ENCODE data around the gene ATG2B. TPM values are rescaled to one million over a fixed set of nuclear protein-coding genes. Genes with fewer than 3 reads are reported as not detected.
"Not testable (repeated sequence)": the region's sequence is repeated elsewhere in the genome, so short reads cannot be mapped to it uniquely, and the experiment has no call there.

The ATG2B gene
- total RNA-seq, 1 donor from 2014 or later: 11.9 TPM

DNA sequence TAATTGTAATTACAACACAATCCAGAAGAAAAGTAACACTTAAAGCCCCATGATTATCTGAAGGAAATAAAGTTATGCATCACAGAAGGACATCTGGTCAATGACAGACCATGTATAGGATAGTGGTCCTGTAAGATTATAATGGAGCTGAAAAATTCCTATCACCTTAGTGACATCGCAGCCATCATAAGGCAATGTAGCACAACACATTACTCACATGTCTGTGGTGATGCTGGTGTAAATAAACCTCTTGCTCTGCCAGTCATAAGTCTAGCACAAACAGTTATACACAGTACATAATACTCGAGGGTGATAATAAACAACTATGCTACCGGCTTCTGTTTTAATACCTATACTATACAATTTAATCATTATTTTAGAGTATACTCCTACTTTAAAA lies 11.2 kb downstream of the ATG2B start:
- no peak for DNase-seq (ENCODE audit: low spot score)
- no peak overlapping the region for H3K27ac Mint-ChIP-seq
- no peak overlapping the region for H3K4me3 Mint-ChIP-seq
- Histone ChIP-seq H3K4me1 (no peaks in the 10 kb centered on the region), H4K20me1 (ENCODE audit: low read depth) (no peaks in the 10 kb centered on the region), H3K9me3 (ENCODE audit: low read depth) (no peaks in the 10 kb centered on the region), H3K27ac (no peak overlapping the region), H3K79me2 (ENCODE audit: low read depth) (peaks cover 25% of the 10 kb centered on the region), H3K9ac (no peak overlapping the region), H3K27me3 (no peaks in the 10 kb centered on the region), H2AFZ (replicated peaks) (no peak overlapping the region), H3K4me2 (no peak overlapping the region), H3K4me3 (no peak overlapping the region), H3K36me3 (no peaks in the 10 kb centered on the region), H3F3A (ENCODE audit: low read depth) (peaks cover 5% of the 10 kb centered on the region)
- no peaks in the 10 kb centered on the region for H3K36me3 Mint-ChIP-seq
- H3K9me3 Mint-ChIP-seq: no peaks in the 10 kb centered on the region
- no peaks in the 10 kb centered on the region for H3K4me1 Mint-ChIP-seq
- no peaks in the 10 kb centered on the region for H3K27me3 Mint-ChIP-seq (ENCODE audit: insufficient read depth, low read depth)
- TF ChIP-seq, protein P1, sequence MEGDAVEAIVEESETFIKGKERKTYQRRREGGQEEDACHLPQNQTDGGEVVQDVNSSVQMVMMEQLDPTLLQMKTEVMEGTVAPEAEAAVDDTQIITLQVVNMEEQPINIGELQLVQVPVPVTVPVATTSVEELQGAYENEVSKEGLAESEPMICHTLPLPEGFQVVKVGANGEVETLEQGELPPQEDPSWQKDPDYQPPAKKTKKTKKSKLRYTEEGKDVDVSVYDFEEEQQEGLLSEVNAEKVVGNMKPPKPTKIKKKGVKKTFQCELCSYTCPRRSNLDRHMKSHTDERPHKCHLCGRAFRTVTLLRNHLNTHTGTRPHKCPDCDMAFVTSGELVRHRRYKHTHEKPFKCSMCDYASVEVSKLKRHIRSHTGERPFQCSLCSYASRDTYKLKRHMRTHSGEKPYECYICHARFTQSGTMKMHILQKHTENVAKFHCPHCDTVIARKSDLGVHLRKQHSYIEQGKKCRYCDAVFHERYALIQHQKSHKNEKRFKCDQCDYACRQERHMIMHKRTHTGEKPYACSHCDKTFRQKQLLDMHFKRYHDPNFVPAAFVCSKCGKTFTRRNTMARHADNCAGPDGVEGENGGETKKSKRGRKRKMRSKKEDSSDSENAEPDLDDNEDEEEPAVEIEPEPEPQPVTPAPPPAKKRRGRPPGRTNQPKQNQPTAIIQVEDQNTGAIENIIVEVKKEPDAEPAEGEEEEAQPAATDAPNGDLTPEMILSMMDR (IDR thresholded peaks at IDR 0.05): no peak
- no peak for TF ChIP-seq EZH2 (IDR thresholded peaks at IDR 0.05)
- no peak for TF ChIP-seq EZH2phosphoT487 (IDR thresholded peaks at IDR 0.05)

- no peak overlapping the region for H3K4me2 ChIP-seq
Observed at GRCh38 chr14:96349286-96350075, 13.7 kb downstream of the ATG2B start.

DNA sequence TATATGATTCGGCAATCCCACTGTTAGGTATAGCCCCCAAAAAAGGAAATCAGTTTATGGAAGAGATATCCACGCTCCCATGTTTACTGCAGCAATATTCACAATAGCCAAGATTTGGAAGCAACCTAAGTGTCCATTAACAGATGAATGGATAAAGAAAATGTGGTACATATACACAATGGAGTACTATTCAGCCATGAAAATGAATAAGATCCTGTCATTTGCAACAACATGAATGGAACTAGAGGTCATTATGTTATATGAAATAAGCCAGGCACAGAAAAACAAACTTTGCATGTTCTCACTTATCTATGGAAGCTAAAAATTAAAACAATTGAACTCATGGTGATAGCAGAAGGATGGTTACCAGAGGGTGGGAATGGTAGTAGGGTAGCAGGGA lies 15.2 kb downstream of the ATG2B start:
- H3K27ac Mint-ChIP-seq; H3K9me3 Mint-ChIP-seq; H3K4me3 ChIP-seq; H3F3A ChIP-seq (ENCODE audit: low read depth); H4K20me1 ChIP-seq (ENCODE audit: low read depth); H3K36me3 ChIP-seq; H3K9ac ChIP-seq; H3K36me3 Mint-ChIP-seq; H2AFZ ChIP-seq (replicated peaks); DNase-seq (ENCODE audit: low spot score); H3K4me1 ChIP-seq; H3K27me3 ChIP-seq; H3K27ac ChIP-seq; H3K4me3 Mint-ChIP-seq; H3K27me3 Mint-ChIP-seq (ENCODE audit: insufficient read depth, low read depth); H3K4me2 ChIP-seq; H3K4me1 Mint-ChIP-seq; H3K9me3 ChIP-seq (ENCODE audit: low read depth): not testable (repeated sequence)
- peaks cover 16% of the 10 kb centered on the region for H3K79me2 ChIP-seq (ENCODE audit: low read depth)

More at GRCh38 chr14:96349286-96350075, 13.7 kb downstream of the ATG2B start:
- Mint-ChIP-seq H3K4me3 (no peak overlapping the region), H3K36me3 (no peaks in the 10 kb centered on the region), H3K27me3 (ENCODE audit: insufficient read depth, low read depth) (no peaks in the 10 kb centered on the region), H3K9me3 (no peaks in the 10 kb centered on the region), H3K27ac (no peak overlapping the region), H3K4me1 (no peaks in the 10 kb centered on the region)
- peaks cover 21% of the 10 kb centered on the region for H3K79me2 ChIP-seq (ENCODE audit: low read depth)
- H3K4me3 ChIP-seq: no peak overlapping the region
- H3K27me3 ChIP-seq: no peaks in the 10 kb centered on the region
- H4K20me1 ChIP-seq (ENCODE audit: low read depth): no peaks in the 10 kb centered on the region
- no peaks in the 10 kb centered on the region for H3K4me1 ChIP-seq
- H3K9me3 ChIP-seq (ENCODE audit: low read depth): no peaks in the 10 kb centered on the region
- TF ChIP-seq EZH2phosphoT487 (IDR thresholded peaks at IDR 0.05): no peak
- no peak overlapping the region for H2AFZ ChIP-seq (replicated peaks)
- H3F3A ChIP-seq (ENCODE audit: low read depth): peaks cover 5% of the 10 kb centered on the region
- no peak overlapping the region for H3K9ac ChIP-seq
- no peak overlapping the region for H3K27ac ChIP-seq
- no peak for DNase-seq (ENCODE audit: low spot score)
- no peaks in the 10 kb centered on the region for H3K36me3 ChIP-seq

- H3K9me3 ChIP-seq (ENCODE audit: low read depth): no peaks in the 10 kb centered on the region
- Mint-ChIP-seq H3K9me3 (no peaks in the 10 kb centered on the region), H3K27ac (no peak overlapping the region), H3K4me1 (no peaks in the 10 kb centered on the region), H3K4me3 (no peak overlapping the region), H3K27me3 (ENCODE audit: insufficient read depth, low read depth) (no peaks in the 10 kb centered on the region), H3K36me3 (no peaks in the 10 kb centered on the region)
- H3K27me3 ChIP-seq: no peaks in the 10 kb centered on the region
- H3K9ac ChIP-seq: no peak overlapping the region
- H3K36me3 ChIP-seq: no peaks in the 10 kb centered on the region
- TF ChIP-seq EZH2phosphoT487 (IDR thresholded peaks at IDR 0.05) (no peak), EZH2 (IDR thresholded peaks at IDR 0.05) (no peak)
- TF ChIP-seq, protein P1 (IDR thresholded peaks at IDR 0.05): no peak
- peaks cover 10% of the 10 kb centered on the region for H3F3A ChIP-seq (ENCODE audit: low read depth)
- peaks cover 16% of the 10 kb centered on the region for H3K79me2 ChIP-seq (ENCODE audit: low read depth)
- H2AFZ ChIP-seq (replicated peaks): no peak overlapping the region
- no peaks in the 10 kb centered on the region for H3K4me1 ChIP-seq
- no peak for DNase-seq (ENCODE audit: low spot score)
- H3K27ac ChIP-seq: no peak overlapping the region
- no peak overlapping the region for H3K4me3 ChIP-seq
- H4K20me1 ChIP-seq (ENCODE audit: low read depth): no peaks in the 10 kb centered on the region
- H3K4me2 ChIP-seq: no peak overlapping the region
Observed at GRCh38 chr14:96345669-96346068, 17.5 kb downstream of the ATG2B start.

Data from neural progenitor cell (in vitro differentiated cells).